Upper lobe of left lung (tissue), 4 donors: Measurements from ENCODE around the gene TKFC.

ENCODE experiments used
- CTCF ChIP-seq, 6 experiments: fragments of 450-650 bp in 4 of 6; fragments of 200-600 bp in 2 of 6; sonication (generic) in 2 of 6; IDR thresholded peaks; one replicate each; pipeline ENCODE4 v1.5.1; 2016 to 2019; ENCODE audit warnings: antibody characterized with exemption in 6 of 6
- POLR2A ChIP-seq, 4 donors: fragments of 450-650 bp; IDR thresholded peaks; one replicate each; pipeline ENCODE4 v1.5.1; 2016 to 2017; ENCODE audit warnings: antibody characterized with exemption in 4 of 4, mild to moderate bottlenecking in 2 of 4
- POLR2AphosphoS5 ChIP-seq, 2 donors: sonication (generic); formaldehyde crosslinking; IDR thresholded peaks; one replicate each; pipeline ENCODE4 v1.5.1; 2017; ENCODE audit warnings: antibody characterized with exemption in 2 of 2

GRCh38 chr11:61310749-61311148 lies 22.3 kb upstream of the TKFC start:
- TF ChIP-seq CTCF (IDR thresholded peaks at IDR 0.05): no peak
- no peak for TF ChIP-seq POLR2AphosphoS5 (IDR thresholded peaks at IDR 0.05)
- TF ChIP-seq POLR2A (IDR thresholded peaks at IDR 0.05): no peak
